RWPE2 (cell line): ENCODE measurements around the gene RUVBL1.

Experiments used
- ATAC-seq: fragments of 200-7000 bp; cut with Tn5 transposase; 3 replicates; pipeline ENCODE4 v1.9.1; 2021; ENCODE audit warnings: low read depth
- DNase-seq: peaks from one replicate; pipeline ENCODE4 v3.0.0-alpha.2; 2020; ENCODE audit warnings: low spot score
- H3K27ac ChIP-seq: fragments of 450-650 bp; 2 replicates; pipeline ENCODE4 v1.5.1; 2017; ENCODE audit warnings: mild to moderate bottlenecking; ENCODE audit not compliant: poor library complexity, severe bottlenecking
- H3K27me3 ChIP-seq: fragments of 250-450 bp; sonication (Bioruptor Pico); 2 replicates; pipeline ENCODE4 v1.5.1; 2021; ENCODE audit warnings: mild to moderate bottlenecking, moderate library complexity; ENCODE audit not compliant: insufficient read depth, poor library complexity, severe bottlenecking
- H3K36me3 ChIP-seq: fragments of 250-450 bp; sonication (Bioruptor Pico); 2 replicates; pipeline ENCODE4 v1.5.1; 2020; ENCODE audit warnings: low read depth, mild to moderate bottlenecking, moderate library complexity
- H3K4me1 ChIP-seq: fragments of 250-450 bp; sonication (Bioruptor Pico); 2 replicates; pipeline ENCODE4 v1.5.1; 2021; ENCODE audit warnings: mild to moderate bottlenecking, moderate library complexity; ENCODE audit not compliant: insufficient read depth, poor library complexity, severe bottlenecking
- H3K4me3 ChIP-seq: fragments of 250-450 bp; sonication (Bioruptor Pico); 2 replicates; pipeline ENCODE4 v1.5.1; 2021; ENCODE audit warnings: mild to moderate bottlenecking, moderate library complexity; ENCODE audit not compliant: severe bottlenecking
- H3K9me3 ChIP-seq: fragments of 250-450 bp; sonication (Bioruptor Pico); 2 replicates; pipeline ENCODE4 v1.5.1; 2021; ENCODE audit warnings: mild to moderate bottlenecking, moderate library complexity; ENCODE audit not compliant: severe bottlenecking
- CTCF ChIP-seq: fragments of 450-650 bp; IDR thresholded peaks from one replicate; pipeline ENCODE4 v1.5.1; 2017; ENCODE audit warnings: mild to moderate bottlenecking, moderate library complexity; ENCODE audit not compliant: poor library complexity, severe bottlenecking

RUVBL1 gene

DNA sequence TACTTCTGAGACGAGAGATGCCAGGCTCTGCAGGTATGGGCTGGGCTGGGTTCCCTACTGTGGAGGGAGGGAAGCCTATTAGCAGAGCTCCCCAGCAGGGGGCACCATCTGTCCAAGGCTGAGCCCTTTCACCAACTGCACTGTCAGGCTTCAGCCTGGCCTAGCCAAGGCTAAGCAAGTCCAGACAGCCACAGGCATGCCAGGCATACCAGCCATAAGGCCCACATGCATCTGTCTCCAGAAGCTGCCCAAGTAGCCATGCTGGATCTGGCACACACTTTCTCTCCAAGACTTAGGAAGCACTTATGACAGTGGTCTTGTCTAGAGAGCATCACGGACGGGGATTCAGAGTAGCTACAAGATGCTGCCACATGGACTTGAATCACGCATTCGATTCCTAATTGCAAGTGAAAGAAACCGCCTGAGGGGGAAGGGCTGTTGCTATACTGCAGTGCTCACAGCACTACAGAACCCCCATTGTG is 28.3 kb downstream of the RUVBL1 start:
- Histone ChIP-seq H3K27me3 (no peaks in the 10 kb centered on the region), H3K4me1 (peaks cover 12% of the 10 kb centered on the region), H3K9me3 (no peaks in the 10 kb centered on the region), H3K27ac (peak overlapping the region; percentile 24), H3K4me3 (no peak overlapping the region), H3K36me3 (peaks cover 93% of the 10 kb centered on the region)
- peak; percentile 99 for ATAC-seq
- peak; percentile 86 for DNase-seq
- TF ChIP-seq CTCF = peak; percentile 91

DNA sequence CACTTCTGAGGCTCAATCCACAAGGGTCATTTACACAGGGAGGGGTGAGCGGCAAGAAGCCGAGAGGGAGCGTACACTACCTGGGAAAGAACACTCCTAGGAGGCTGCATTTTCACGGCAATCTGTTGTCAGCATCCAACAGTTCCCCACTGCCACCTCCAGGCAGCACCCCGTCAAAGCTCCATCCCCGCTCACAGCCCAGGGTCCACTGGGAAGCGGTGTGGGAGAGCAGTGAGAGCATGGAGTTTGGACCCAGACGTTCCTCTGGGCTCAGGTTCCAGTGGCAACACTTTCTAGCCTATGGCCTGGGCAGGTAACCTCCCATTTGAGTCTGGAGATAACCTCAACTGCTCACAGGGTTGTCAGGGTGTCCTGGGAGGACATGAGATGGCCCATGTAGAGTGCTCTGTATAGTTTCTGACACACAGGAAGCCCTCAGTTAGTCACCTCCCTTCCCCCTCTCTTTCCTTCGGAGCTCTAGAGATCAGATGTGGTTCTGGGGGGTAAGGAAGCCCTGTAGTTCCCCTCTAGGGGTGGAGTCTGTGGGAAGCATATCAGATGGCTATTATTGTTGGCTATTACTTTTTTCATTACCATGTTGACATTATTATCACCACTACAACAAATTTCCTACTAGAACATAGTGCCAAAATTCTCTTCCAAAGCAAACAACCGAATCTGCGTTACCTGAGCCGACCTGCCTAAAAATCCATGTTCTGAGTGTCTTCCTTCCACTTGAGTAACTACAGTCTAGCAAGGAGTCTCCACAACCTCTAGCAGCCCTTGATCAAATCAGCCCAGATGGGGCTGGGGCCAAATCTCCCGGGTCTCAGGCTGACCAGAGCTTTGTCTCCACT is 29.1 kb downstream of the RUVBL1 start:
- no peaks in the 10 kb centered on the region for H3K9me3 ChIP-seq
- DNase-seq (no peak), ATAC-seq (no peak)
- no peak overlapping the region for H3K4me3 ChIP-seq
- H3K4me1 ChIP-seq = peaks cover 12% of the 10 kb centered on the region
- no peak for TF ChIP-seq CTCF
- no peaks in the 10 kb centered on the region for H3K27me3 ChIP-seq
- H3K36me3 ChIP-seq = peaks cover 89% of the 10 kb centered on the region
- peak overlapping the region; percentile 24 for H3K27ac ChIP-seq

DNA sequence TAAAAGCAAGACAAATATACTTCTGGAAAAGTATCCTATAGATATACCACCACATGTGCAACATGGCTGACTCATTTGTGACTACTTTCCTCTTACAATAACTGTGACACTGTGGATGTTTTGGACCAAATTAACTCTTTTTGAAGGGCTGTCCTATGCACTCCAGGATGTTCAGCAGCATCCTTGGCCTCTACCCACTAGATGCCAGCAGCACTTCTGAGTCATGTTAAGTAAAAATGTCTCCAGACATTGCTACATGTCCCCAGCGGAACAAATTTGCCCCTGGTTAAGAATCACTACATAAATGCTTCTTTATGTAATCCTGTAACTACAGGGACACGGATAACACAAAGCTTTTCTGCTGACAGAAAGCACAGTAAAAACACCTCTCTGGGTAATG is 32.0 kb downstream of the RUVBL1 start:
- no peak overlapping the region for H3K4me3 ChIP-seq
- DNase-seq (no peak), ATAC-seq (no peak)
- H3K4me1 ChIP-seq = peaks cover 12% of the 10 kb centered on the region
- no peaks in the 10 kb centered on the region for H3K9me3 ChIP-seq
- H3K27ac ChIP-seq = no peak overlapping the region
- peaks cover 83% of the 10 kb centered on the region for H3K36me3 ChIP-seq
- H3K27me3 ChIP-seq = no peaks in the 10 kb centered on the region
- TF ChIP-seq CTCF = no peak

DNA sequence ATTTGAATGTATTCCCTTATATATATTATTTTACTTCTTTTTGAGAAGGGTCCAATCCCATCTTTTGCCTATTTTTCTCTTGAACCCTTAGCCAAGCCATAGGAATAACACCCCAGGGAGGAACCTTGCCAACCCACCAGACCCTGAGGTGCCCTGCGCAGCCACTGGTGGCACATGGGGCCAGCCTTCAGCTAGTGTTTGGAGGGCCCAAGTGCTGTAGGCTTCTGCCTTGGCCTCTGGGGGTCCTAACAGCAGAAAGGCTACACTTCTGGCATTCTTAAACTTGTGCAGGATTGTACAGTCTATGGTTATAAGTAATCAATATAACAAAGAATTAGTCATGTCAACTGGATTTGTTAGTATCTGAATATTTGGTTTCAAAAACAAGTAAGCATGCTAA is 34.5 kb downstream of the RUVBL1 start:
- Histone ChIP-seq H3K36me3 (peaks cover 83% of the 10 kb centered on the region), H3K27ac (no peak overlapping the region), H3K9me3 (no peaks in the 10 kb centered on the region), H3K27me3 (no peaks in the 10 kb centered on the region), H3K4me3 (no peak overlapping the region), H3K4me1 (no peaks in the 10 kb centered on the region)
- ATAC-seq = no peak
- DNase-seq = peak; percentile 23
- no peak for TF ChIP-seq CTCF

DNA sequence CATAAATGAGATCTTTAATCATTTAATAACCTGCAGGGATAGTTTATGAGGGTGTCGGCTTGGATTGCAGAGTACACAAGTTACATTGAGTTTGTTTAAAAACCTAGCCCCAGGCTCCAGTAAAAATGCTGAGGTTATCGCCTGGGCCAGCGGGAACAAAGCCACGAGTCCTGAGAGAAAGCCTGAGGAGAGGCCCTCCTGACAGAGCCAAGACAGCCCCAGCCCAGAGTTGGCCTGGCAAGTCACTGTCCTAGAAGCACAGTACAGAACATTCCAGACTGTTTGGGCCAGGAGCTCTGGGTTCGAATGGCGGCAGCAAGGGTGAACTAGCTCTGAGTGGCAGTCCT is 39.0 kb downstream of the RUVBL1 start:
- ATAC-seq (no peak), DNase-seq (no peak)
- Histone ChIP-seq H3K36me3 (peaks cover 80% of the 10 kb centered on the region), H3K4me3 (no peak overlapping the region), H3K4me1 (peaks cover 3% of the 10 kb centered on the region), H3K27me3 (no peaks in the 10 kb centered on the region), H3K27ac (no peak overlapping the region), H3K9me3 (no peaks in the 10 kb centered on the region)
- no peak for TF ChIP-seq CTCF
